Neural progenitor cell (in vitro differentiated cells): ENCODE results near the gene AIP. TPM values are rescaled to one million over a fixed set of nuclear protein-coding genes. Genes with fewer than 3 reads are reported as not detected.
"Not testable (repeated sequence)": the region's sequence is repeated elsewhere in the genome, so short reads cannot be mapped to it uniquely, and the experiment has no call there.

ENCODE experiments used
- DNase-seq: peaks from one replicate; pipeline ENCODE4 v3.0.0-alpha.2; 2016; ENCODE audit warnings: low spot score
- H2AFZ ChIP-seq: fragments of 200-600 bp; sonication (generic); replicated peaks from 2 replicates; pipeline ENCODE4 v1.6.1; 2016; ENCODE audit warnings: antibody characterized with exemption
- H3F3A ChIP-seq: fragments of 200-600 bp; sonication (generic); 2 replicates; pipeline ENCODE4 v1.6.1; 2016; ENCODE audit warnings: antibody characterized with exemption, low read depth
- H3K27ac ChIP-seq: fragments of 200-600 bp; sonication (generic); 2 replicates; pipeline ENCODE4 v1.5.1; 2016; ENCODE audit warnings: mild to moderate bottlenecking
- H3K27me3 ChIP-seq: fragments of 200-600 bp; sonication (generic); 2 replicates; pipeline ENCODE4 v1.6.1; 2016; ENCODE audit warnings: mild to moderate bottlenecking, moderate library complexity
- H3K36me3 ChIP-seq: fragments of 200-600 bp; sonication (generic); 2 replicates; pipeline ENCODE4 v1.5.1; 2016
- H3K4me1 ChIP-seq: fragments of 200-600 bp; sonication (generic); 2 replicates; pipeline ENCODE4 v1.6.1; 2016; ENCODE audit warnings: mixed run types
- H3K4me2 ChIP-seq: fragments of 200-600 bp; sonication (generic); 2 replicates; pipeline ENCODE4 v1.6.1; 2016
- H3K4me3 ChIP-seq: fragments of 200-600 bp; sonication (generic); 2 replicates; pipeline ENCODE4 v1.5.1; 2016
- H3K79me2 ChIP-seq: fragments of 200-600 bp; sonication (generic); 2 replicates; pipeline ENCODE4 v1.6.1; 2016; ENCODE audit warnings: low read depth
- H3K9ac ChIP-seq: fragments of 200-600 bp; sonication (generic); 2 replicates; pipeline ENCODE4 v1.6.1; 2016
- H3K9me3 ChIP-seq: fragments of 200-600 bp; sonication (generic); 2 replicates; pipeline ENCODE4 v1.5.1; 2016; ENCODE audit warnings: low read depth
- H4K20me1 ChIP-seq: fragments of 200-600 bp; sonication (generic); 2 replicates; pipeline ENCODE4 v1.6.1; 2016; ENCODE audit warnings: low read depth
- H3K27ac Mint-ChIP-seq: 3 replicates; pipeline ENCODE4 v1.8.0; 2021; ENCODE audit warnings: mixed read lengths
- H3K27me3 Mint-ChIP-seq: 2 replicates; pipeline ENCODE4 v1.8.0; 2022; ENCODE audit warnings: low read depth, mild to moderate bottlenecking, inconsistent platforms, moderate library complexity, mixed read lengths; ENCODE audit not compliant: insufficient read depth
- H3K36me3 Mint-ChIP-seq: 3 replicates; pipeline ENCODE4 v1.8.0; 2021; ENCODE audit warnings: mixed read lengths
- H3K4me1 Mint-ChIP-seq: 3 replicates; pipeline ENCODE4 v1.8.0; 2021; ENCODE audit warnings: mixed read lengths
- H3K4me3 Mint-ChIP-seq: 3 replicates; pipeline ENCODE4 v1.8.0; 2021; ENCODE audit warnings: mild to moderate bottlenecking, moderate library complexity, mixed read lengths
- H3K9me3 Mint-ChIP-seq: 3 replicates; pipeline ENCODE4 v1.8.0; 2020; ENCODE audit warnings: mixed read lengths
- CTCF ChIP-seq: fragments of 200-600 bp; sonication (generic); IDR thresholded peaks from 2 replicates; pipeline ENCODE4 v1.5.1; 2017; ENCODE audit warnings: antibody characterized with exemption, mild to moderate bottlenecking
- EZH2 ChIP-seq: fragments of 200-600 bp; sonication (generic); IDR thresholded peaks from 2 replicates; pipeline ENCODE4 v1.6.1; 2017; ENCODE audit warnings: antibody characterized with exemption, mild to moderate bottlenecking, moderate library complexity
- EZH2phosphoT487 ChIP-seq: fragments of 200-600 bp; sonication (generic); IDR thresholded peaks from 2 replicates; pipeline ENCODE4 v1.6.1; 2017; ENCODE audit warnings: antibody characterized with exemption
- total RNA-seq: library from RNA; depleted of rRNA; stranded (reverse); fragments of >200 nt; gene quantifications from 2 replicates; pipeline ENCODE4 v1.2.3, GENCODE V29; 2015; ENCODE audit warnings: low replicate concordance

The AIP gene
- total RNA-seq, 1 donor from 2014 or later: 20.3 TPM

- H3K4me1 ChIP-seq: no peaks in the 10 kb centered on the region
- no peak overlapping the region for H3K27ac ChIP-seq
These were observed 475 bp upstream of the AIP start for GRCh38 chr11:67482275-67482826.

GRCh38 chr11:67483831-67484665, 1.2 kb downstream of the AIP start:
- H3K27me3 Mint-ChIP-seq: peaks cover 8% of the 10 kb centered on the region
- H3K79me2 ChIP-seq: peaks cover 11% of the 10 kb centered on the region
- no peak overlapping the region for H3K9ac ChIP-seq
- peaks cover 12% of the 10 kb centered on the region for H3K36me3 Mint-ChIP-seq
- peaks cover 11% of the 10 kb centered on the region for H3K27me3 ChIP-seq
- TF ChIP-seq EZH2 (no peak), CTCF (no peak), EZH2phosphoT487 (no peak)
- H3K27ac ChIP-seq: no peak overlapping the region
- no peaks in the 10 kb centered on the region for H3K9me3 Mint-ChIP-seq
- H3K36me3 ChIP-seq: no peaks in the 10 kb centered on the region
- H3K4me3 ChIP-seq: peak overlapping the region; percentile 39
- H2AFZ ChIP-seq: no peak overlapping the region
- no peaks in the 10 kb centered on the region for H3K9me3 ChIP-seq
- H3F3A ChIP-seq: no peaks in the 10 kb centered on the region
- peaks cover 36% of the 10 kb centered on the region for H3K4me1 Mint-ChIP-seq
- no peaks in the 10 kb centered on the region for H3K4me1 ChIP-seq
- DNase-seq: no peak
- peak overlapping the region; percentile 68 for H3K4me2 ChIP-seq
- H3K4me3 Mint-ChIP-seq: peak overlapping the region; percentile 92
- H4K20me1 ChIP-seq: no peaks in the 10 kb centered on the region
- H3K27ac Mint-ChIP-seq: peak overlapping the region; percentile 59

More at GRCh38 chr11:67482275-67482826, 475 bp upstream of the AIP start:
- Mint-ChIP-seq H3K36me3 (peaks cover 10% of the 10 kb centered on the region), H3K4me3 (peak overlapping the region; percentile 92), H3K27ac (peak overlapping the region; percentile 100), H3K27me3 (peaks cover 9% of the 10 kb centered on the region), H3K9me3 (peaks cover 2% of the 10 kb centered on the region), H3K4me1 (peaks cover 39% of the 10 kb centered on the region)
- H3K79me2 ChIP-seq: peaks cover 11% of the 10 kb centered on the region
- no peaks in the 10 kb centered on the region for H3F3A ChIP-seq
- H4K20me1 ChIP-seq: no peaks in the 10 kb centered on the region
- DNase-seq: no peak
- H3K4me2 ChIP-seq: peak overlapping the region; percentile 68
- H3K9me3 ChIP-seq: no peaks in the 10 kb centered on the region
- TF ChIP-seq CTCF: no peak
- TF ChIP-seq EZH2phosphoT487: no peak
- TF ChIP-seq EZH2: no peak
- H2AFZ ChIP-seq: peak overlapping the region; percentile 48
- H3K27me3 ChIP-seq: peaks cover 11% of the 10 kb centered on the region
- no peaks in the 10 kb centered on the region for H3K36me3 ChIP-seq
- peak overlapping the region; percentile 39 for H3K4me3 ChIP-seq
- H3K9ac ChIP-seq: no peak overlapping the region

GRCh38 chr11:67484847-67485311, 2.1 kb downstream of the AIP start:
- H3K9me3 Mint-ChIP-seq: no peaks in the 10 kb centered on the region
- peaks cover 11% of the 10 kb centered on the region for H3K79me2 ChIP-seq
- H3K4me2 ChIP-seq: no peak overlapping the region
- peaks cover 17% of the 10 kb centered on the region for H3K36me3 Mint-ChIP-seq
- no peak for DNase-seq
- peaks cover 41% of the 10 kb centered on the region for H3K4me1 Mint-ChIP-seq
- no peak overlapping the region for H3K4me3 ChIP-seq
- no peak overlapping the region for H2AFZ ChIP-seq
- no peaks in the 10 kb centered on the region for H3K9me3 ChIP-seq
- no peak for TF ChIP-seq EZH2
- no peak for TF ChIP-seq EZH2phosphoT487
- no peak for TF ChIP-seq CTCF
- H3F3A ChIP-seq: no peaks in the 10 kb centered on the region
- no peaks in the 10 kb centered on the region for H3K4me1 ChIP-seq
- H3K27me3 Mint-ChIP-seq: peaks cover 8% of the 10 kb centered on the region
- H3K9ac ChIP-seq: no peak overlapping the region
- H3K36me3 ChIP-seq: no peaks in the 10 kb centered on the region
- peaks cover 11% of the 10 kb centered on the region for H3K27me3 ChIP-seq
- no peak overlapping the region for H3K27ac ChIP-seq
- peak overlapping the region; percentile 59 for H3K27ac Mint-ChIP-seq
- no peaks in the 10 kb centered on the region for H4K20me1 ChIP-seq
- H3K4me3 Mint-ChIP-seq: peak overlapping the region; percentile 92

GRCh38 chr11:67485873-67486361, 3.1 kb downstream of the AIP start:
- not testable (repeated sequence) for H3K4me1 ChIP-seq, H3K9ac ChIP-seq, H3K9me3 Mint-ChIP-seq, H3K27me3 Mint-ChIP-seq, H4K20me1 ChIP-seq, H3K36me3 ChIP-seq, H3K27ac Mint-ChIP-seq, H3K27ac ChIP-seq, H2AFZ ChIP-seq, H3K9me3 ChIP-seq, H3K4me3 ChIP-seq, DNase-seq, H3F3A ChIP-seq, H3K27me3 ChIP-seq, H3K4me2 ChIP-seq
- peaks cover 18% of the 10 kb centered on the region for H3K36me3 Mint-ChIP-seq
- peaks cover 41% of the 10 kb centered on the region for H3K4me1 Mint-ChIP-seq
- peak overlapping the region; percentile 62 for H3K4me3 Mint-ChIP-seq
- peaks cover 11% of the 10 kb centered on the region for H3K79me2 ChIP-seq
